ENCODE data around the gene DAW1. TPM values are rescaled to one million over a fixed set of nuclear protein-coding genes. Genes with fewer than 3 reads are reported as not detected.

Gene DAW1
- polyA plus RNA-seq, 3 donors, result 0.45 to 0.72 (median 0.65) TPM

Other genes starting within 250 kb of the DAW1 start
- not detected for gene SCYGR5, start 204.8 kb upstream of the DAW1 start, polyA plus RNA-seq (ENCODE audit: insufficient read length in 3 of 3)
- gene SLC19A3, start 153.6 kb upstream of the DAW1 start, polyA plus RNA-seq (ENCODE audit: insufficient read length in 3 of 3), result 10 to 100 TPM in 2 of 3 donors, 1 to 10 TPM in 1; 6.7 to 15.8 (median 10.1) TPM
- not detected for gene SCYGR6, start 146.9 kb upstream of the DAW1 start, polyA plus RNA-seq (ENCODE audit: insufficient read length in 3 of 3)
- not detected for gene SCYGR7, start 143.3 kb upstream of the DAW1 start, polyA plus RNA-seq (ENCODE audit: insufficient read length in 3 of 3)
- gene SCYGR8, start 125.7 kb upstream of the DAW1 start, polyA plus RNA-seq (ENCODE audit: insufficient read length in 3 of 3), result not detected
- under 1 TPM in 2 of 3 donors, not detected in 1; 0.39 to 0.74 TPM for gene CCL20, start 57.8 kb upstream of the DAW1 start, polyA plus RNA-seq (ENCODE audit: insufficient read length in 3 of 3)